ENCODE results near the gene MS4A6E.
"Not testable (repeated sequence)": the region's sequence is repeated elsewhere in the genome, so short reads cannot be mapped to it uniquely, and the experiment has no call there.

GRCh38 chr11:60285411-60286126 is 41.5 kb upstream of the MS4A6E start:
- not testable (repeated sequence) for TF ChIP-seq CTCF, POLR2A, POLR2AphosphoS5 (IDR thresholded peaks at IDR 0.05)

Data from breast epithelium (tissue), 3 donors.